ENCODE results near the gene PROSER2.

PROSER2 gene

GRCh38 chr10:11794566-11794965 lies 28.6 kb upstream of the PROSER2 start:
- no peaks in the 10 kb centered on the region for H4K20me1 ChIP-seq (ENCODE audit: insufficient read depth)
- H3K27ac ChIP-seq = no peak overlapping the region
- H3K4me2 ChIP-seq = no peak overlapping the region
- no peaks in the 10 kb centered on the region for H3K4me1 ChIP-seq (ENCODE audit: low read depth, poor library complexity, severe bottlenecking)
- H3K36me3 ChIP-seq (ENCODE audit: insufficient read depth) = no peaks in the 10 kb centered on the region
- H3K27me3 ChIP-seq (ENCODE audit: insufficient read depth, low read depth) = no peaks in the 10 kb centered on the region
- H3K79me2 ChIP-seq (ENCODE audit: insufficient read depth, low read depth) = no peaks in the 10 kb centered on the region
- H3K9ac ChIP-seq = no peak overlapping the region
- H2AFZ ChIP-seq (ENCODE audit: low read depth) = no peak overlapping the region
- no peak for TF ChIP-seq CTCF (conservative IDR thresholded peaks at IDR 0.05; ENCODE audit: low read depth, low read length)
- H3K4me3 ChIP-seq (IDR thresholded peaks at IDR 0.05; ENCODE audit: insufficient read depth, low read depth, low read length) = no peak overlapping the region

GRCh38 chr10:11795101-11795920 lies 27.8 kb upstream of the PROSER2 start:
- no peaks in the 10 kb centered on the region for H3K4me1 ChIP-seq (ENCODE audit: low read depth, poor library complexity, severe bottlenecking)
- no peaks in the 10 kb centered on the region for H3K79me2 ChIP-seq (ENCODE audit: insufficient read depth, low read depth)
- no peak for TF ChIP-seq CTCF (conservative IDR thresholded peaks at IDR 0.05; ENCODE audit: low read depth, low read length)
- H3K4me2 ChIP-seq = no peak overlapping the region
- H3K27ac ChIP-seq = no peak overlapping the region
- H3K27me3 ChIP-seq (ENCODE audit: insufficient read depth, low read depth) = no peaks in the 10 kb centered on the region
- H3K9ac ChIP-seq = no peak overlapping the region
- no peaks in the 10 kb centered on the region for H3K36me3 ChIP-seq (ENCODE audit: insufficient read depth)
- H2AFZ ChIP-seq (ENCODE audit: low read depth) = no peak overlapping the region
- no peaks in the 10 kb centered on the region for H4K20me1 ChIP-seq (ENCODE audit: insufficient read depth)
- H3K4me3 ChIP-seq (IDR thresholded peaks at IDR 0.05; ENCODE audit: insufficient read depth, low read depth, low read length) = no peak overlapping the region

GRCh38 chr10:11796474-11796873 lies 26.7 kb upstream of the PROSER2 start:
- Histone ChIP-seq H3K27me3 (ENCODE audit: insufficient read depth, low read depth) (no peaks in the 10 kb centered on the region), H3K4me2 (no peak overlapping the region), H3K9ac (no peak overlapping the region), H2AFZ (ENCODE audit: low read depth) (no peak overlapping the region), H3K4me3 (IDR thresholded peaks at IDR 0.05; ENCODE audit: insufficient read depth, low read depth, low read length) (no peak overlapping the region), H3K79me2 (ENCODE audit: insufficient read depth, low read depth) (no peaks in the 10 kb centered on the region), H3K27ac (no peak overlapping the region), H3K4me1 (ENCODE audit: low read depth, poor library complexity, severe bottlenecking) (no peaks in the 10 kb centered on the region), H4K20me1 (ENCODE audit: insufficient read depth) (no peaks in the 10 kb centered on the region), H3K36me3 (ENCODE audit: insufficient read depth) (no peaks in the 10 kb centered on the region)
- no peak for TF ChIP-seq CTCF (conservative IDR thresholded peaks at IDR 0.05; ENCODE audit: low read depth, low read length)

- no peaks in the 10 kb centered on the region for H3K79me2 ChIP-seq (ENCODE audit: insufficient read depth, low read depth)
- TF ChIP-seq CTCF (conservative IDR thresholded peaks at IDR 0.05; ENCODE audit: low read depth, low read length) = no peak
- H3K27ac ChIP-seq = no peak overlapping the region
- no peaks in the 10 kb centered on the region for H3K4me1 ChIP-seq (ENCODE audit: low read depth, poor library complexity, severe bottlenecking)
- no peak overlapping the region for H3K9ac ChIP-seq
- H2AFZ ChIP-seq (ENCODE audit: low read depth) = no peak overlapping the region
- no peaks in the 10 kb centered on the region for H3K36me3 ChIP-seq (ENCODE audit: insufficient read depth)
- no peak overlapping the region for H3K4me2 ChIP-seq
- no peak overlapping the region for H3K4me3 ChIP-seq (IDR thresholded peaks at IDR 0.05; ENCODE audit: insufficient read depth, low read depth, low read length)
- no peaks in the 10 kb centered on the region for H4K20me1 ChIP-seq (ENCODE audit: insufficient read depth)
- H3K27me3 ChIP-seq (ENCODE audit: insufficient read depth, low read depth) = no peaks in the 10 kb centered on the region
These were observed 25.9 kb upstream of the PROSER2 start for GRCh38 chr10:11797281-11797680.

All from KMS-11 (cell line).